A673 (cell line): ENCODE measurements around the gene GRIP1. TPM values are rescaled to one million over a fixed set of nuclear protein-coding genes. Genes with fewer than 3 reads are reported as not detected.

Experiments used
- BruUV-seq: library from RNA; stranded (reverse); fragments of 400-500 nt; replicated peaks from 2 replicates; lab custom pipeline; 2021; lab: Mats Ljungman, UMichigan
- CTCF ChIA-PET: fragments of 300-600 bp; sonication (Branson Sonifier 250); formaldehyde crosslinking; loops from one replicate; lab custom pipeline; 2022; ENCODE audit warnings: antibody characterized with exemption; lab: Charles Lee
- POLR2A ChIA-PET: fragments of 300-600 bp; sonication (Branson Sonifier 250); formaldehyde crosslinking; loops from one replicate; lab custom pipeline; 2022; ENCODE audit warnings: antibody characterized with exemption; ENCODE audit not compliant: low non-redundant PET; lab: Charles Lee
- DNase-seq: peaks from one replicate; pipeline ENCODE4 v3.0.0-alpha.2; 2015; ENCODE audit warnings: low spot score
- H3K27ac ChIP-seq: fragments of 200-600 bp; sonication (generic); 2 replicates; pipeline ENCODE4 v1.5.1; 2016; ENCODE audit warnings: mixed run types, low read depth, mild to moderate bottlenecking, mixed read lengths, antibody characterized with exemption, low read length; ENCODE audit not compliant: poor library complexity, severe bottlenecking
- H3K27me3 ChIP-seq: fragments of 200-600 bp; sonication (generic); replicated peaks from 2 replicates; pipeline ENCODE4 v1.6.1; 2017; ENCODE audit warnings: mixed run types, low read depth, mild to moderate bottlenecking, mixed read lengths, antibody characterized with exemption, low read length; ENCODE audit not compliant: insufficient read depth, poor library complexity
- H3K36me3 ChIP-seq: fragments of 200-600 bp; sonication (generic); 2 replicates; pipeline ENCODE4 v1.6.1; 2016; ENCODE audit warnings: mixed run types, mild to moderate bottlenecking, mixed read lengths, antibody characterized with exemption, low read length; ENCODE audit not compliant: insufficient read depth, poor library complexity, severe bottlenecking
- H3K4me1 ChIP-seq: fragments of 200-600 bp; sonication (generic); 2 replicates; pipeline ENCODE4 v1.6.1; 2017; ENCODE audit warnings: mixed run types, mild to moderate bottlenecking, mixed read lengths, antibody characterized with exemption, low read length; ENCODE audit not compliant: insufficient read depth, poor library complexity, severe bottlenecking
- H3K4me3 ChIP-seq: fragments of 200-600 bp; sonication (generic); 2 replicates; pipeline ENCODE4 v1.5.1; 2016; ENCODE audit warnings: low read depth, mixed run types, mild to moderate bottlenecking, mixed read lengths, low read length; ENCODE audit not compliant: poor library complexity, severe bottlenecking
- H3K9me3 ChIP-seq: fragments of 200-600 bp; sonication (generic); 2 replicates; pipeline ENCODE4 v1.6.1; 2016; ENCODE audit warnings: mixed run types, low read depth, mild to moderate bottlenecking, mixed read lengths, antibody characterized with exemption, low read length; ENCODE audit not compliant: poor library complexity, severe bottlenecking
- EZH2 ChIP-seq: fragments of 200-600 bp; sonication (generic); IDR thresholded peaks from 2 replicates; pipeline ENCODE4 v1.6.1; 2017; ENCODE audit warnings: borderline replicate concordance, low read depth, mild to moderate bottlenecking, mixed read lengths, antibody characterized with exemption, low read length; ENCODE audit not compliant: poor library complexity, severe bottlenecking
- intact Hi-C: fragments of 100-400 bp; cut with micrococcal nuclease; formaldehyde crosslinking; loops from one replicate; pipeline ENCODE4 v1.10.0; 2022; ENCODE audit not compliant: unreplicated experiment
- total RNA-seq: library from RNA; stranded (reverse); gene quantifications from 2 replicates; pipeline ENCODE4 v1.2.3, GENCODE V29; 2021
- TF ChIP-seq, protein P1 (sequence below): fragments of 300-800, 200-600 bp; sonication (generic); conservative IDR thresholded peaks from 2 replicates; pipeline ENCODE4 v1.5.1; 2017; ENCODE audit warnings: low read depth, mild to moderate bottlenecking, antibody characterized with exemption, low read length, moderate library complexity, mixed read lengths

Gene GRIP1
- total RNA-seq, 1 experiment from 2014 or later: 3.6 TPM

DNA sequence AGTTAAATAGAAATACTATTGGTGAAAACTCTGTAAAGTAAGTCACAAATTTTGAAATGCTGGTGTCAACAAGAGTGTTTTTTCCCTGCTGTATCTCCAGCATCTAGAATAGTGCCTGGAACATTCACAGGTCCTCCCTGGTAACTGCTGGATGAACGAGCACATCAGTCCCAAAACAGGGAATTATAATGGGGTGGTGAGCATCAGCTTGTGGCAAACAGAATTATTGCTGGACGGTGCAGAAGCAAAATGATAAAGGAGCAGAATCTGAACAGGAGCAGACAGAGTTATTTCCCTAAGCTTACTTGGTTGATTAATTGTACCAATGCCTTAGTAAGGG is 129.9 kb downstream of the GRIP1 start:
- Histone ChIP-seq H3K36me3 (no peaks in the 10 kb centered on the region), H3K27ac (no peak overlapping the region), H3K27me3 (peaks cover 5% of the 10 kb centered on the region), H3K9me3 (no peaks in the 10 kb centered on the region), H3K4me1 (no peaks in the 10 kb centered on the region), H3K4me3 (no peak overlapping the region)
- CTCF ChIA-PET: no interaction called here
- POLR2A ChIA-PET: no interaction called here
- intact Hi-C loops: no loop called here
- no peak for TF ChIP-seq EZH2
- TF ChIP-seq, protein P1, sequence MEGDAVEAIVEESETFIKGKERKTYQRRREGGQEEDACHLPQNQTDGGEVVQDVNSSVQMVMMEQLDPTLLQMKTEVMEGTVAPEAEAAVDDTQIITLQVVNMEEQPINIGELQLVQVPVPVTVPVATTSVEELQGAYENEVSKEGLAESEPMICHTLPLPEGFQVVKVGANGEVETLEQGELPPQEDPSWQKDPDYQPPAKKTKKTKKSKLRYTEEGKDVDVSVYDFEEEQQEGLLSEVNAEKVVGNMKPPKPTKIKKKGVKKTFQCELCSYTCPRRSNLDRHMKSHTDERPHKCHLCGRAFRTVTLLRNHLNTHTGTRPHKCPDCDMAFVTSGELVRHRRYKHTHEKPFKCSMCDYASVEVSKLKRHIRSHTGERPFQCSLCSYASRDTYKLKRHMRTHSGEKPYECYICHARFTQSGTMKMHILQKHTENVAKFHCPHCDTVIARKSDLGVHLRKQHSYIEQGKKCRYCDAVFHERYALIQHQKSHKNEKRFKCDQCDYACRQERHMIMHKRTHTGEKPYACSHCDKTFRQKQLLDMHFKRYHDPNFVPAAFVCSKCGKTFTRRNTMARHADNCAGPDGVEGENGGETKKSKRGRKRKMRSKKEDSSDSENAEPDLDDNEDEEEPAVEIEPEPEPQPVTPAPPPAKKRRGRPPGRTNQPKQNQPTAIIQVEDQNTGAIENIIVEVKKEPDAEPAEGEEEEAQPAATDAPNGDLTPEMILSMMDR: no peak
- DNase-seq: no peak
- no TSS peak for BruUV-seq

DNA sequence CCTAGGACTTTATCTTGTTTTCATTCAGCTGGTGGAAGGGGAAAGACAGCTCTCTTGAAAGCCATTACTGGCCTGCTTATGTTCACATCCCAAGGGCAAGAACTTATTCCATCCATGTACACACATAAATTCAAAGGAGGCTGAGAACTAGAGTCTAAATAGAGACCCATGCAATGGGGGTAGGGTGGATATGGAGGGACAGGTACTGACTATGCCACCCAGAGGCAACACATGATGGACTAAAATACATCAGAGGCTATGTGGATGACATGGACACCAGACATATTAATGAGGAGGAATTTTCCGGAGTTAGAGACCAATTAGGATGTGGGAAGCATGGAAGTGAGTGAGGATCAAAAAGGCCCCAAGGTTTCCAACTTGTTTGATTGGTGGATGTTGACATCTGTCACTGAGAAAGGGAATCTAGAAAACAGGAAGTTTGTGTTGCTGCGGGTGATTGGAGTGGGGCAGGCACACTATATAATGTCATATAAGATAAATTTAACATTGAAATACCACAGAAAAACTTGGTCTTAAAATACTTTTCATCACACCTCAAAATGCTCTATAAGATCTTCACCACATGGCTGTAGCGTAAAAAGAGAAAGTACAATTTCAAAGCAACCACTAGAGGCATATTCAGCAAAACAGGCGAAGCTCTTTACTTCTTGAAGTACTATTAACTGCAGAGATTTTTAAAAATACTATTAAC is 130.4 kb downstream of the GRIP1 start:
- BruUV-seq: no TSS peak
- no peak for DNase-seq
- Histone ChIP-seq H3K27me3 (peaks cover 9% of the 10 kb centered on the region), H3K4me3 (no peak overlapping the region), H3K27ac (no peak overlapping the region), H3K4me1 (no peaks in the 10 kb centered on the region), H3K36me3 (no peaks in the 10 kb centered on the region), H3K9me3 (no peaks in the 10 kb centered on the region)
- CTCF ChIA-PET: no interaction called here
- intact Hi-C loops: no loop called here
- TF ChIP-seq, protein P1: peak; percentile 34; the same call in 1 of the 2 replicates
- TF ChIP-seq EZH2: no peak
- POLR2A ChIA-PET: no interaction called here

DNA sequence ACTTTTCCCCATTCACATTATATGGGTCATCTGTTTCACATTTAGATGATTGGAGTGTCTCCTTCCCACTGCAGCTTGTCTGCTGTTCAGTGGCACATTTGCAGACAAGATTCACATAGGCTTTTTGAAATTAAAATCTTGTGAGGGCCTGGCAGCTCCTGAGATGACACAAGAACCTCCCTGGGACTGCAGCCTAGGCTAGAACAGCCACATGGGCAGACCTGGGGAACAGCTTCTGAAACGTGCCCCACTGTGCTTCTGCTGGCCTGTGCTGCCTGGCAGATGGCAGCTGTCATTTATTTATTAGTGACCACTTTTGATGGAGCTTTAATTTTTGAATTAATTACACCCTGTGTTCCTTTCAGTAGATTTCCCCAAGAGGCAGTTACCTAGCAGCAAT is 137.4 kb downstream of the GRIP1 start:
- TF ChIP-seq EZH2: no peak
- TF ChIP-seq, protein P1: no peak
- Histone ChIP-seq H3K27ac (no peak overlapping the region), H3K9me3 (no peaks in the 10 kb centered on the region), H3K4me3 (no peak overlapping the region), H3K36me3 (no peaks in the 10 kb centered on the region), H3K27me3 (peaks cover 13% of the 10 kb centered on the region), H3K4me1 (no peaks in the 10 kb centered on the region)
- intact Hi-C loops: no loop called here
- no TSS peak for BruUV-seq
- CTCF ChIA-PET: no interaction called here
- no peak for DNase-seq
- POLR2A ChIA-PET: no interaction called here
